Neural crest cell (in vitro differentiated cells): ENCODE results near the gene CDKL1. TPM values are rescaled to one million over a fixed set of nuclear protein-coding genes. Genes with fewer than 3 reads are reported as not detected.
"Not testable (repeated sequence)": the region's sequence is repeated elsewhere in the genome, so short reads cannot be mapped to it uniquely, and the experiment has no call there.

Experiments
- DNase-seq: peaks from one replicate; pipeline ENCODE4 v3.0.0; 2021; ENCODE audit warnings: low read depth, mixed read lengths, low spot score
- H3K27ac Mint-ChIP-seq: one replicate; pipeline ENCODE4 v1.8.0; 2021; ENCODE audit warnings: mild to moderate bottlenecking, mixed read lengths; ENCODE audit not compliant: unreplicated experiment
- H3K27me3 Mint-ChIP-seq: 2 replicates; pipeline ENCODE4 v1.8.0; 2021; ENCODE audit warnings: low read depth, mild to moderate bottlenecking, mixed read lengths
- H3K36me3 Mint-ChIP-seq: 2 replicates; pipeline ENCODE4 v1.8.0; 2021; ENCODE audit warnings: low read depth, mild to moderate bottlenecking, mixed read lengths
- H3K4me1 Mint-ChIP-seq: 2 replicates; pipeline ENCODE4 v1.8.0; 2021; ENCODE audit warnings: mixed read lengths
- H3K4me3 Mint-ChIP-seq: one replicate; pipeline ENCODE4 v1.8.0; 2021; ENCODE audit warnings: mild to moderate bottlenecking, mixed read lengths
- H3K9me3 Mint-ChIP-seq: 2 replicates; pipeline ENCODE4 v1.8.0; 2021; ENCODE audit warnings: mixed read lengths
- CTCF ChIP-seq: fragments of 200-600 bp; sonication (generic); conservative IDR thresholded peaks from 2 replicates; pipeline ENCODE4 v1.5.0; 2021; ENCODE audit warnings: antibody characterized with exemption, mild to moderate bottlenecking
- total RNA-seq: library from RNA; stranded (reverse); gene quantifications from 2 replicates; pipeline ENCODE4 v1.2.1, GENCODE V29; 2021

Gene CDKL1
- total RNA-seq, 1 donor from 2014 or later, result 6.1 TPM

- Mint-ChIP-seq H3K27ac (no peak overlapping the region), H3K27me3 (no peaks in the 10 kb centered on the region), H3K9me3 (peaks cover 8% of the 10 kb centered on the region), H3K4me3 (no peak overlapping the region), H3K36me3 (peaks cover 6% of the 10 kb centered on the region), H3K4me1 (peaks cover 8% of the 10 kb centered on the region)
- TF ChIP-seq CTCF, result no peak
- DNase-seq, result no peak
Observed at GRCh38 chr14:50357753-50358395, 38.8 kb downstream of the CDKL1 start.

GRCh38 chr14:50357124-50357523 is 39.6 kb downstream of the CDKL1 start:
- H3K4me1 Mint-ChIP-seq, result peaks cover 8% of the 10 kb centered on the region
- TF ChIP-seq CTCF, result no peak
- no peaks in the 10 kb centered on the region for H3K27me3 Mint-ChIP-seq
- peaks cover 6% of the 10 kb centered on the region for H3K36me3 Mint-ChIP-seq
- no peak for DNase-seq
- no peak overlapping the region for H3K4me3 Mint-ChIP-seq
- H3K9me3 Mint-ChIP-seq, result peaks cover 8% of the 10 kb centered on the region
- no peak overlapping the region for H3K27ac Mint-ChIP-seq

GRCh38 chr14:50356283-50356682 is 40.4 kb downstream of the CDKL1 start:
- DNase-seq, H3K27me3 Mint-ChIP-seq, H3K27ac Mint-ChIP-seq, H3K4me3 Mint-ChIP-seq, H3K36me3 Mint-ChIP-seq, H3K9me3 Mint-ChIP-seq: not testable (repeated sequence)
- H3K4me1 Mint-ChIP-seq, result peaks cover 13% of the 10 kb centered on the region

GRCh38 chr14:50355692-50356091 is 41.0 kb downstream of the CDKL1 start:
- Mint-ChIP-seq H3K4me3 (no peak overlapping the region), H3K27ac (no peak overlapping the region), H3K27me3 (no peaks in the 10 kb centered on the region), H3K4me1 (peaks cover 13% of the 10 kb centered on the region), H3K9me3 (peaks cover 8% of the 10 kb centered on the region), H3K36me3 (peaks cover 6% of the 10 kb centered on the region)
- no peak for TF ChIP-seq CTCF
- DNase-seq, result no peak

DNA sequence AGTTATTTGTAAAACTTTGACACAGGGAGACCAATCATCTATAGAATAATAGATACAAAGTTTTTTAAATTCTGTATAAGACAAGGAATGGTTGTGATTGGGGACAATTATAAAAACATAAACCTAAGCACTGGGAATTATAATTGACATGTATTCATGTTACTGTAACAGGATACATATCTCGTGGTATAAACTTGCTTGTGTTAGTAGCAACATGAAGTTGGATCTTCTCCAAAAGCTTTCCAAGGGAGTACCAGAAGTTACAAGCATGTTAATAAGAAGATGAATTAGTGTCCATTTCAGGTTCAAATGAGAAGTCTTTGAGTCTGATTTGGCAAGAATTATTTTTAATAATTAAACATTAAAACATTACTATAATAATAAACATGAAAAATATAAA is 42.2 kb downstream of the CDKL1 start:
- H3K36me3 Mint-ChIP-seq, result peaks cover 6% of the 10 kb centered on the region
- H3K4me1 Mint-ChIP-seq, result peaks cover 13% of the 10 kb centered on the region
- no peak overlapping the region for H3K27ac Mint-ChIP-seq
- TF ChIP-seq CTCF, result no peak
- no peak overlapping the region for H3K4me3 Mint-ChIP-seq
- no peak for DNase-seq
- peaks cover 8% of the 10 kb centered on the region for H3K9me3 Mint-ChIP-seq
- H3K27me3 Mint-ChIP-seq, result no peaks in the 10 kb centered on the region

- no peak for DNase-seq
- Mint-ChIP-seq H3K9me3 (peaks cover 8% of the 10 kb centered on the region), H3K27ac (no peak overlapping the region), H3K4me3 (no peak overlapping the region), H3K27me3 (no peaks in the 10 kb centered on the region), H3K36me3 (peaks cover 4% of the 10 kb centered on the region), H3K4me1 (peaks cover 11% of the 10 kb centered on the region)
- no peak for TF ChIP-seq CTCF
Observed at GRCh38 chr14:50353126-50353525, 43.6 kb downstream of the CDKL1 start.
